HG02970 (cell line): ENCODE data around the gene COX5A.
A peak's percentile ranks its signal among the peaks of the same experiment; 100 is the strongest.
"Not testable (repeated sequence)": the region's sequence is repeated elsewhere in the genome, so short reads cannot be mapped to it uniquely, and the experiment has no call there.

Experiments used
- ATAC-seq: cut with Tn5 transposase; IDR thresholded peaks from one replicate; pipeline ENCODE4 v1.9.1; 2021; ENCODE audit warnings: mild to moderate bottlenecking, moderate library complexity, moderate number of reproducible peaks; ENCODE audit not compliant: unreplicated experiment, low FRiP score

The COX5A gene

GRCh38 chr15:74955796-74956647, 18.1 kb upstream of the COX5A start:
- ATAC-seq: peak; percentile 37

- no peak for ATAC-seq
These were observed 17.1 kb upstream of the COX5A start for GRCh38 chr15:74955017-74955416.

- no peak for ATAC-seq
These were observed 16.6 kb upstream of the COX5A start for GRCh38 chr15:74954515-74954914.

GRCh38 chr15:74951006-74951405, 13.1 kb upstream of the COX5A start:
- ATAC-seq: no peak

- ATAC-seq: no peak
These were observed 12.4 kb upstream of the COX5A start for GRCh38 chr15:74950078-74950908.

GRCh38 chr15:74937272-74937589, 642 bp downstream of the COX5A start:
- ATAC-seq: no peak

GRCh38 chr15:74935193-74935592, 2.7 kb downstream of the COX5A start:
- not testable (repeated sequence) for ATAC-seq

- ATAC-seq: no peak
These were observed 4.3 kb downstream of the COX5A start for GRCh38 chr15:74933573-74933972.

GRCh38 chr15:74928771-74929198, 9.1 kb downstream of the COX5A start:
- no peak for ATAC-seq

GRCh38 chr15:74924525-74924924, 13.3 kb downstream of the COX5A start:
- no peak for ATAC-seq

GRCh38 chr15:74920456-74920855, 17.4 kb downstream of the COX5A start:
- no peak for ATAC-seq

GRCh38 chr15:74917676-74918075, 20.2 kb downstream of the COX5A start:
- ATAC-seq: no peak

GRCh38 chr15:74913799-74914198, 24.1 kb downstream of the COX5A start:
- not testable (repeated sequence) for ATAC-seq

GRCh38 chr15:74913041-74913440, 24.8 kb downstream of the COX5A start:
- ATAC-seq: no peak

- no peak for ATAC-seq
These were observed 29.2 kb downstream of the COX5A start for GRCh38 chr15:74908635-74909034.

GRCh38 chr15:74907163-74907870, 30.6 kb downstream of the COX5A start:
- ATAC-seq: no peak

- ATAC-seq: peak; percentile 89
These were observed 31.3 kb downstream of the COX5A start, which contains the start of gene FAM219B for GRCh38 chr15:74906450-74907162. FAM219B (minus strand) TSS chr15:74906851; CDS start chr15:74906800, 51 bp downstream.

GRCh38 chr15:74906067-74906449, 31.8 kb downstream of the COX5A start:
- ATAC-seq: no peak

- ATAC-seq: no peak
These were observed 33.6 kb downstream of the COX5A start for GRCh38 chr15:74904190-74904805.

GRCh38 chr15:74903676-74904075, 34.2 kb downstream of the COX5A start:
- ATAC-seq: no peak
